ENCODE measurements around the gene RHOG. TPM values are rescaled to one million over a fixed set of nuclear protein-coding genes. Genes with fewer than 3 reads are reported as not detected.

RHOG gene
- polyA plus RNA-seq, 1 experiment: 96.8 TPM

- no peaks in the 10 kb centered on the region for H3K27me3 ChIP-seq (ENCODE audit: control insufficient read depth, insufficient read depth, low read length)
- ChIA-PET CTCF (interaction anchor here (2.2 kb wide), 1 partner anchor 21 kb away, joined by 7 read pairs; the partner anchor contains the start of gene PGAP2), POLR2A (no interaction called here)
- H3K36me3 ChIP-seq (ENCODE audit: control insufficient read depth, insufficient read depth, low read length): peaks cover 1% of the 10 kb centered on the region; the same call in 1 of the 2 replicates
- no peak for TF ChIP-seq CTCF (IDR thresholded peaks at IDR 0.05; ENCODE audit: insufficient read depth, low read depth, low read length)
- no peak for DNase-seq (ENCODE audit: low read depth)
- H3K4me3 ChIP-seq (ENCODE audit: low read depth, low read length): no peak overlapping the region
Measured at GRCh38 chr11:3786781-3787428, 53.9 kb downstream of the RHOG start.

- peaks cover 4% of the 10 kb centered on the region for H3K36me3 ChIP-seq (ENCODE audit: control insufficient read depth, insufficient read depth, low read length)
- ChIA-PET CTCF (interaction anchor here (1.9 kb wide), 1 partner anchor 25 kb away, joined by 8 read pairs; the partner anchor contains the start of gene PGAP2), POLR2A (no interaction called here)
- H3K27me3 ChIP-seq (ENCODE audit: control insufficient read depth, insufficient read depth, low read length): no peaks in the 10 kb centered on the region
- TF ChIP-seq CTCF (IDR thresholded peaks at IDR 0.05; ENCODE audit: insufficient read depth, low read depth, low read length): no peak
- no peak overlapping the region for H3K4me3 ChIP-seq (ENCODE audit: low read depth, low read length)
- no peak for DNase-seq (ENCODE audit: low read depth)
Measured at GRCh38 chr11:3783611-3784010, 57.1 kb downstream of the RHOG start.

- TF ChIP-seq CTCF (IDR thresholded peaks at IDR 0.05; ENCODE audit: insufficient read depth, low read depth, low read length): no peak
- POLR2A ChIA-PET: no interaction called here
- CTCF ChIA-PET: interaction anchor here (1.9 to 2.6 kb wide), 2 partner anchors 26 kb away, joined by 8 to 10 read pairs; partner anchors contain the start of gene PGAP2
- no peak overlapping the region for H3K4me3 ChIP-seq (ENCODE audit: low read depth, low read length)
- no peak for DNase-seq (ENCODE audit: low read depth)
- no peaks in the 10 kb centered on the region for H3K27me3 ChIP-seq (ENCODE audit: control insufficient read depth, insufficient read depth, low read length)
- H3K36me3 ChIP-seq (ENCODE audit: control insufficient read depth, insufficient read depth, low read length): peaks cover 4% of the 10 kb centered on the region
Measured at GRCh38 chr11:3782963-3783362, 57.8 kb downstream of the RHOG start.

- DNase-seq (ENCODE audit: low read depth): no peak
- H3K4me3 ChIP-seq (ENCODE audit: low read depth, low read length): no peak overlapping the region
- no peaks in the 10 kb centered on the region for H3K27me3 ChIP-seq (ENCODE audit: control insufficient read depth, insufficient read depth, low read length)
- POLR2A ChIA-PET: no interaction called here
- no peak for TF ChIP-seq CTCF (IDR thresholded peaks at IDR 0.05; ENCODE audit: insufficient read depth, low read depth, low read length)
- CTCF ChIA-PET: interaction anchor here (2.6 kb wide), 1 partner anchor 28 kb away, joined by 10 read pairs; the partner anchor contains the start of gene PGAP2
- H3K36me3 ChIP-seq (ENCODE audit: control insufficient read depth, insufficient read depth, low read length): peaks cover 4% of the 10 kb centered on the region
Measured at GRCh38 chr11:3781423-3781822, 59.3 kb downstream of the RHOG start.

Small RNA genes lying within 50 kb of the gene (small RNA-seq; reads per million reads assigned to genes)
- gene RNU7-50P (ENCODE audit: insufficient read length, low read depth, low replicate concordance): not detected

Other genes with a start within 250 kb of the RHOG start
- 0.28 and 0.38 TPM in 2 replicates for gene ART5, start 199.0 kb downstream of the RHOG start, polyA plus RNA-seq (2011; rRNA removed)
- not detected in 2 replicates for gene ART1, start 195.8 kb downstream of the RHOG start, polyA plus RNA-seq (2011; rRNA removed)
- 0.49 and 0.63 TPM in 2 replicates for gene CHRNA10, start 169.6 kb downstream of the RHOG start, polyA plus RNA-seq (2011; rRNA removed)
- gene NUP98, start 43.4 kb downstream of the RHOG start, polyA plus RNA-seq (2011; rRNA removed): 103 and 145 TPM in 2 replicates
- gene PGAP2, start 32.4 kb downstream of the RHOG start, polyA plus RNA-seq (2011; rRNA removed): 22.3 and 34.9 TPM in 2 replicates
- gene STIM1, start 14.7 kb upstream of the RHOG start, polyA plus RNA-seq (2011; rRNA removed): 24.4 and 54.6 TPM in 2 replicates

Data from BJ (cell line).